ENCODE results near the gene TUBGCP3. TPM values are rescaled to one million over a fixed set of nuclear protein-coding genes. Genes with fewer than 3 reads are reported as not detected.

TUBGCP3 gene
- total and polyA plus RNA-seq, 2 experiments from 2014 or later, result 12.0 to 12.2 TPM

DNA sequence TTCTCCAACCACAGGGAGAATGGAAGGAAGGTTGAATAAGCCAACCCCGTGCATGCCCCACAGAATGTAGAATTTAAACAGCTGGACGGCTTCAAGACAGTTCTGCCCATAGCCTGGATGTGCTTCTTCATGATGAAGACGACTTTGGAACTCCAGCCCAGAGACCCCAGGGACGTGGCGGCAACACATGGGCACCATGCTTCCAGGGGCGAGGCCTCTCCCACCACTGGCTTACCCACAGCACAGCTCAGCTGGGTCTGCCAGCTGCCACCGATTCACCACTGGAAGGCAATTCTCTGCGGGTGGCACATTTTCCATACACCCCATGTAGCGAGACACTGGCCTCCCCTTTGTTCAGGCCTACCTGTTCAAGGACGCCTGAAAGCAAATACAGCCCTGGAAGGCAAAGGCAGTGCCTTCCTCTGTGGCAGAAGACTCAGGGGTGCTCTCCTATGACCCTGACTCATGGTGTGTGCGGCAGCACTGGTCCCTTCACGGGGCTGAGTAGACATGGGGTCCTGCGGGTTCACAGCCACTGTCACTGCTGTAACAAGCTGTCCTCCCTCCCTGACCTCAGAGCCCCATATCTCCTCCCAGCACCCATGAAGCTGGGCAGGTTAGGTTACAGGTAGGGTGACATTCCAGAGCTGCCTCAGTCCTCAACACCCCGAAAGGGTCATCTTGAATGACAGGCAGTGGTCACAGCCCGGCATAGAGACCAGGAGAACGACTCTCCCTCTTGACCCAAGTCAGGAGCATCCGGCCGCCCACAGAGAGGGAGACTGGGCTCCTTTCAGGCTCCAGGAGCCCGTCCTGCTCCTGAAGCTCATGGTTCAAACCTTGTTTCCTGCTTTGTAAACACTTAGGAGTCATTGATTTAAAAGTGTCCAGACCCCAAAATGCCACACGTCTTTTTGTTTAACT, 139.1 kb downstream of the TUBGCP3 start:
- H3K9ac ChIP-seq, result no peak overlapping the region
- no peak overlapping the region for H3K27ac ChIP-seq
- no peak overlapping the region for H2AFZ ChIP-seq
- H4K20me1 ChIP-seq (ENCODE audit: insufficient read depth), result no peaks in the 10 kb centered on the region
- no peak overlapping the region for H3K4me3 ChIP-seq
- H3K36me3 ChIP-seq (ENCODE audit: low read depth), result no peaks in the 10 kb centered on the region
- no peaks in the 10 kb centered on the region for H3K79me2 ChIP-seq (ENCODE audit: insufficient read depth)
- H3K4me1 ChIP-seq (ENCODE audit: insufficient read depth), result no peaks in the 10 kb centered on the region
- H3K4me2 ChIP-seq (ENCODE audit: unreplicated experiment), result no peak overlapping the region
- no peaks in the 10 kb centered on the region for H3K9me2 ChIP-seq (ENCODE audit: insufficient read depth)
- 47 to 48% methylated on average over 20 of the region's 20 CpGs for WGBS, 2 experiments (ENCODE audit: low coverage in 1 of 2, low lambda C conversion rate in 2 of 2, missing lambda C conversion rate in 2 of 2)
- 0 out of 2 replicates have a peak, but pooled peaks cover 6% of the 10 kb centered on the region for H3K27me3 ChIP-seq (replicated peaks; ENCODE audit: insufficient read depth)
- no peaks in the 10 kb centered on the region for H3F3A ChIP-seq (ENCODE audit: insufficient read depth)
- TF ChIP-seq EZH2 (IDR thresholded peaks at IDR 0.05; ENCODE audit: insufficient read depth, poor library complexity, severe bottlenecking), result no peak
- TF ChIP-seq EZH2phosphoT487 (IDR thresholded peaks at IDR 0.05; ENCODE audit: insufficient read depth, low read depth), result no peak
- no peak for DNase-seq
- in situ Hi-C loops (cut with MboI), result loop anchor here (10.0 kb wide), 1 partner anchor 974 kb away; no protein-coding TSS in a partner anchor
- no peaks in the 10 kb centered on the region for H3K9me3 ChIP-seq (ENCODE audit: low read depth)

DNA sequence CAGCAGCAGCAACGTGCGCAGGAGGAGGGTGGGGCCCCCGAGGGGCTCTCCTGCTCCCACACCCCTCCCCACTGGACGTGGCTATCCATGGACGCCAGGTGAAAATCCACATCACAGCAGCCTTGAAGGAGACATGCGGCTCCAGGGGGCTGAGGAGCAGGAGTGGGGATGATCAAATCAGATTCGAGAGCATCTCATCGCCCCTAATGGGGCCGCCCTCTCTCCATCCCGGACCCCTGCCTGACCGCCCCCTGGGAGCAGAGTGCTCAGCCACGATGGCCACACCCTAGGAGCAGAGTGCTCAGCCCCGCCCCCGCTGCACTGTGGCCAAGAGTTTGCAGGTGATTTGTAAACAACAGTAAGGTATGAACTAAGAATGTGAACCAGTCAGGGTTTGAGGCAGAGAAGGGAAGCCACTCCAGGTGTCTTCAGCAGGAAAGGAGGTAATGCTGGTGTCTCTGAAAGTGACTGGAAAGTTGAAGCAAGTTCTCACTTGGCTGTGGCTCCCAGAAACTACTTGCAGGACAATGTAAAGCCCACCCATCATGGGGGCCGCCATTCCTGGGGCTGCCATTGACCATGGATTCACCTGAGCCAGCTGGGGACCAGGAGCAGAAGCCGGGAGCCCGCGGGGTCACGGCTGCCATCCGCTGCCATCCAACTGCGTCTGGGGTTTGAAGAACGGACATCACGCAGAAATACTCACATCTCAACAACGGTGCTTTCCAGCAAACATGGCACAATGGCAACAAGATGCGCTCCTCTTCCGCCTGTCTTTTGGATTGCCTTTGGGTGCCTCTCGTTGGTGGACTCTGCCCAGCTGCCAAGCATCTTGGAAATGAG, 140.0 kb downstream of the TUBGCP3 start:
- H3K4me1 ChIP-seq (ENCODE audit: insufficient read depth), result no peaks in the 10 kb centered on the region
- H2AFZ ChIP-seq, result no peak overlapping the region
- no peaks in the 10 kb centered on the region for H3F3A ChIP-seq (ENCODE audit: insufficient read depth)
- no peak overlapping the region for H3K9ac ChIP-seq
- DNase-seq, result no peak
- H3K4me3 ChIP-seq, result no peak overlapping the region
- in situ Hi-C loops (cut with MboI), result loop anchor here (10.0 kb wide), 1 partner anchor 973 kb away; no protein-coding TSS in a partner anchor
- TF ChIP-seq EZH2 (IDR thresholded peaks at IDR 0.05; ENCODE audit: insufficient read depth, poor library complexity, severe bottlenecking), result no peak
- no peak for TF ChIP-seq EZH2phosphoT487 (IDR thresholded peaks at IDR 0.05; ENCODE audit: insufficient read depth, low read depth)
- no peaks in the 10 kb centered on the region for H4K20me1 ChIP-seq (ENCODE audit: insufficient read depth)
- H3K9me2 ChIP-seq (ENCODE audit: insufficient read depth), result no peaks in the 10 kb centered on the region
- 58 to 64% methylated on average over 26 to 27 of the region's 27 CpGs for WGBS, 2 experiments (ENCODE audit: low coverage in 1 of 2, low lambda C conversion rate in 2 of 2, missing lambda C conversion rate in 2 of 2)
- no peak overlapping the region for H3K27ac ChIP-seq
- H3K79me2 ChIP-seq (ENCODE audit: insufficient read depth), result no peaks in the 10 kb centered on the region
- no peaks in the 10 kb centered on the region for H3K9me3 ChIP-seq (ENCODE audit: low read depth)
- no peak overlapping the region for H3K4me2 ChIP-seq (ENCODE audit: unreplicated experiment)
- no peaks in the 10 kb centered on the region for H3K36me3 ChIP-seq (ENCODE audit: low read depth)
- H3K27me3 ChIP-seq (replicated peaks; ENCODE audit: insufficient read depth), result peaks cover 15% of the 10 kb centered on the region

DNA sequence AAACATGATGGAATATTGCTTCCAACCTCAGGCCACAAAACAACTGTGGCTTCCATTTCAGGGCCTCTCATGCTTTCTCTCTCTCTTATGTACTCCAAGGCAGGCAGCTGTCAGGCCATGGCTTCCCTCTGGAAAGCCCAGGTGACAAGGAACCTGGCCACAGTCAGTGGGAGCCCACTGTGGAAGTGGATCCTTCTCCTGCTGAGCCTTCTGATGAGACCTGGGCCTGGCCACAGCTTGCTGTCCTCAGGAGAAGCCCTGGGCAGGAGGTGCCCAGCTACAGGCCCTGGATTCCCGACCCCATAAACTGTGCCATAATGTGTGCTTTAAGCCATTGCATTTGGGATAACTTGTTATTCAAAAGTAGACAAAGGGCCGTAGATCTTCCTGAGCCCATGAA, 140.6 kb downstream of the TUBGCP3 start:
- H3K36me3 ChIP-seq (ENCODE audit: low read depth), result no peaks in the 10 kb centered on the region
- no peak for DNase-seq
- no peak overlapping the region for H3K9ac ChIP-seq
- in situ Hi-C loops (cut with MboI), result loop anchor here (10.0 kb wide), 1 partner anchor 973 kb away; no protein-coding TSS in a partner anchor
- H2AFZ ChIP-seq, result no peak overlapping the region
- H3K4me1 ChIP-seq (ENCODE audit: insufficient read depth), result no peaks in the 10 kb centered on the region
- H3K27ac ChIP-seq, result no peak overlapping the region
- no peaks in the 10 kb centered on the region for H3K9me3 ChIP-seq (ENCODE audit: low read depth)
- H3K79me2 ChIP-seq (ENCODE audit: insufficient read depth), result no peaks in the 10 kb centered on the region
- 23 to 25% methylated on average over 2 of the region's 2 CpGs for WGBS, 2 experiments (ENCODE audit: low coverage in 1 of 2, low lambda C conversion rate in 2 of 2, missing lambda C conversion rate in 2 of 2)
- H3K27me3 ChIP-seq (replicated peaks; ENCODE audit: insufficient read depth), result peaks cover 22% of the 10 kb centered on the region
- H3F3A ChIP-seq (ENCODE audit: insufficient read depth), result no peaks in the 10 kb centered on the region
- no peak overlapping the region for H3K4me2 ChIP-seq (ENCODE audit: unreplicated experiment)
- H3K4me3 ChIP-seq, result no peak overlapping the region
- TF ChIP-seq EZH2phosphoT487 (IDR thresholded peaks at IDR 0.05; ENCODE audit: insufficient read depth, low read depth), result no peak
- no peak for TF ChIP-seq EZH2 (IDR thresholded peaks at IDR 0.05; ENCODE audit: insufficient read depth, poor library complexity, severe bottlenecking)
- no peaks in the 10 kb centered on the region for H3K9me2 ChIP-seq (ENCODE audit: insufficient read depth)
- no peaks in the 10 kb centered on the region for H4K20me1 ChIP-seq (ENCODE audit: insufficient read depth)

DNA sequence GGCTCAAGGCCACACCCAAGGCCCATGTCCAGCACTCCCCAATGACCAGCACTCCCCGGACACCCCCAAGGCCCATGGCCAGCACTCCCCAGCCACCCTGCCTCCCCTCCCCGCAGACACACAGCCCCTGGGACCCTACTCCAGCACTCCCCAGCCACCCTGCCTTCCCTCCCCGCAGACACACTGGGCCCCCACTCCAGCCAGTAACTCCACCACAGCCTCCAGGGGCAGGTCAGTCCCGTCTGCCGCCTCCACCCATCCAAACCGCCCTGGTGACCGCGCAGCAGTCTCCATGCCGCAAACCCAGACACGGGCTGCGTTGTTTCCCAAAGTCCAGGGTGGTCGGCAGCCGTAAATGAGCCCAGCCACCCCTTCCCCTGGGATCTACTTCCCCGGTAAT, 141.1 kb downstream of the TUBGCP3 start:
- H2AFZ ChIP-seq, result no peak overlapping the region
- no peak for TF ChIP-seq EZH2 (IDR thresholded peaks at IDR 0.05; ENCODE audit: insufficient read depth, poor library complexity, severe bottlenecking)
- no peak for TF ChIP-seq EZH2phosphoT487 (IDR thresholded peaks at IDR 0.05; ENCODE audit: insufficient read depth, low read depth)
- no peaks in the 10 kb centered on the region for H3F3A ChIP-seq (ENCODE audit: insufficient read depth)
- WGBS, 2 experiments (ENCODE audit: low coverage in 1 of 2, low lambda C conversion rate in 2 of 2, missing lambda C conversion rate in 2 of 2), result 66 to 80% methylated on average over 11 to 14 of the region's 14 CpGs
- no peak overlapping the region for H3K27ac ChIP-seq
- H3K4me2 ChIP-seq (ENCODE audit: unreplicated experiment), result no peak overlapping the region
- no peak overlapping the region for H3K4me3 ChIP-seq
- H3K9me3 ChIP-seq (ENCODE audit: low read depth), result no peaks in the 10 kb centered on the region
- H3K79me2 ChIP-seq (ENCODE audit: insufficient read depth), result no peaks in the 10 kb centered on the region
- no peak for DNase-seq
- peaks cover 24% of the 10 kb centered on the region for H3K27me3 ChIP-seq (replicated peaks; ENCODE audit: insufficient read depth)
- H3K9me2 ChIP-seq (ENCODE audit: insufficient read depth), result no peaks in the 10 kb centered on the region
- H3K9ac ChIP-seq, result no peak overlapping the region
- in situ Hi-C loops (cut with MboI), result loop anchor here (10.0 kb wide), 1 partner anchor 972 kb away; no protein-coding TSS in a partner anchor
- H3K36me3 ChIP-seq (ENCODE audit: low read depth), result no peaks in the 10 kb centered on the region
- no peaks in the 10 kb centered on the region for H3K4me1 ChIP-seq (ENCODE audit: insufficient read depth)
- H4K20me1 ChIP-seq (ENCODE audit: insufficient read depth), result no peaks in the 10 kb centered on the region
